GM23338 (cell line): ENCODE results near the gene DDX20. TPM values are rescaled to one million over a fixed set of nuclear protein-coding genes. Genes with fewer than 3 reads are reported as not detected.

ENCODE experiments used
- ATAC-seq: fragments of 200-7000 bp; cut with Tn5 transposase; 3 replicates; pipeline ENCODE4 v1.9.1; 2020
- DNase-seq: peaks from one replicate; pipeline ENCODE4 v3.0.0-alpha.2; 2015; ENCODE audit warnings: low spot score
- H2AFZ ChIP-seq: fragments of 200-600 bp; sonication (generic); 2 replicates; pipeline ENCODE4 v1.8.0; 2016; ENCODE audit warnings: antibody characterized with exemption, mild to moderate bottlenecking, moderate library complexity
- H3F3A ChIP-seq: fragments of 200-600 bp; sonication (generic); replicated peaks from 2 replicates; pipeline ENCODE4 v1.8.0; 2017; ENCODE audit warnings: antibody characterized with exemption, mixed run types, low read depth
- H3K27ac ChIP-seq: fragments of 200-600 bp; sonication (generic); 2 replicates; pipeline ENCODE4 v1.6.1; 2016; ENCODE audit warnings: low read depth
- H3K27me3 ChIP-seq: fragments of 200-600 bp; sonication (generic); 2 replicates; pipeline ENCODE4 v1.8.0; 2016; ENCODE audit warnings: mild to moderate bottlenecking, mixed run types, moderate library complexity; ENCODE audit not compliant: insufficient read depth
- H3K36me3 ChIP-seq: fragments of 200-600 bp; sonication (generic); 2 replicates; pipeline ENCODE4 v1.8.0; 2016; ENCODE audit warnings: mild to moderate bottlenecking; ENCODE audit not compliant: insufficient read depth
- H3K4me1 ChIP-seq: fragments of 200-600 bp; sonication (generic); 2 replicates; pipeline ENCODE4 v1.8.0; 2016; ENCODE audit warnings: mild to moderate bottlenecking, moderate library complexity; ENCODE audit not compliant: insufficient read depth
- H3K4me2 ChIP-seq: fragments of 200-600 bp; sonication (generic); 2 replicates; pipeline ENCODE4 v1.7.1; 2017; ENCODE audit warnings: mixed run types
- H3K4me3 ChIP-seq: fragments of 200-600 bp; sonication (generic); 2 replicates; pipeline ENCODE4 v1.6.1; 2016; ENCODE audit warnings: mixed run types
- H3K79me2 ChIP-seq: fragments of 200-600 bp; sonication (generic); replicated peaks from 2 replicates; pipeline ENCODE4 v1.8.0; 2017; ENCODE audit warnings: mild to moderate bottlenecking; ENCODE audit not compliant: insufficient read depth
- H3K9me2 ChIP-seq: fragments of 200-600 bp; sonication (generic); 2 replicates; pipeline ENCODE4 v1.8.0; 2017; ENCODE audit not compliant: insufficient read depth
- H4K20me1 ChIP-seq: fragments of 200-600 bp; sonication (generic); replicated peaks from 2 replicates; pipeline ENCODE4 v1.8.0; 2017; ENCODE audit warnings: mild to moderate bottlenecking; ENCODE audit not compliant: insufficient read depth
- H3K27ac Mint-ChIP-seq: 2 replicates; pipeline ENCODE4 v1.8.0; 2020; ENCODE audit warnings: inconsistent platforms, mild to moderate bottlenecking, moderate library complexity, mixed read lengths
- H3K27me3 Mint-ChIP-seq: 3 replicates; pipeline ENCODE4 v1.8.0; 2022; ENCODE audit warnings: low read depth, mild to moderate bottlenecking, moderate library complexity, mixed read lengths, inconsistent platforms; ENCODE audit not compliant: insufficient read depth, poor library complexity
- H3K36me3 Mint-ChIP-seq: 3 replicates; pipeline ENCODE4 v1.8.0; 2021; ENCODE audit warnings: low read depth, mild to moderate bottlenecking, inconsistent platforms, moderate library complexity, mixed read lengths
- H3K4me1 Mint-ChIP-seq: 3 replicates; pipeline ENCODE4 v1.8.0; 2020; ENCODE audit warnings: mild to moderate bottlenecking, inconsistent platforms, mixed read lengths
- H3K4me3 Mint-ChIP-seq: 3 replicates; pipeline ENCODE4 v1.8.0; 2021; ENCODE audit warnings: moderate library complexity, mild to moderate bottlenecking, inconsistent platforms, mixed read lengths
- H3K9me3 Mint-ChIP-seq: 3 replicates; pipeline ENCODE4 v1.8.0; 2020; ENCODE audit warnings: moderate library complexity, mild to moderate bottlenecking, inconsistent platforms, mixed read lengths
- CREB1 ChIP-seq: fragments of 250-450 bp; sonication (Bioruptor Pico); IDR thresholded peaks from 2 replicates; pipeline ENCODE4 v1.5.0; 2020; ENCODE audit warnings: low read depth, mild to moderate bottlenecking, moderate library complexity
- CTCF ChIP-seq, 2 experiments: fragments of 200-600 bp in 1 of 2; sonication (generic) in 1 of 2; conservative IDR thresholded peaks; 2 replicates each; pipeline versions ENCODE4 v1.5.1 to v1.6.1; 2016 to 2017; ENCODE audit warnings: antibody characterized with exemption in 2 of 2, low read depth in 2 of 2, mild to moderate bottlenecking in 2 of 2, moderate library complexity in 1 of 2
- ETS1 ChIP-seq: IDR thresholded peaks from 2 replicates; pipeline ENCODE4 v1.6.1; 2016; ENCODE audit warnings: antibody characterized with exemption
- EZH2 ChIP-seq: fragments of 200-600 bp; sonication (generic); IDR thresholded peaks from one replicate; pipeline ENCODE4 v1.8.0; 2017; ENCODE audit warnings: antibody characterized with exemption, mild to moderate bottlenecking, low read depth; ENCODE audit not compliant: unreplicated experiment
- JUNB ChIP-seq: IDR thresholded peaks from one replicate; pipeline ENCODE4 v1.6.1; 2016; ENCODE audit warnings: antibody characterized with exemption; ENCODE audit not compliant: unreplicated experiment
- POLR2AphosphoS5 ChIP-seq: IDR thresholded peaks from 2 replicates; pipeline ENCODE4 v1.6.1; 2016; ENCODE audit warnings: antibody characterized with exemption, low read depth
- STAT1 ChIP-seq: IDR thresholded peaks from one replicate; pipeline ENCODE4 v1.6.1; 2016; ENCODE audit warnings: antibody characterized with exemption; ENCODE audit not compliant: unreplicated experiment
- ZNF114 ChIP-seq: fragments of 250-450 bp; sonication (Bioruptor Pico); IDR thresholded peaks from 2 replicates; pipeline ENCODE4 v1.5.0; 2020; ENCODE audit warnings: mild to moderate bottlenecking, moderate library complexity
- ZNF331 ChIP-seq: fragments of 250-450 bp; sonication (Bioruptor Pico); IDR thresholded peaks from 2 replicates; pipeline ENCODE4 v1.5.0; 2020; ENCODE audit warnings: low read depth, mild to moderate bottlenecking, moderate library complexity
- ZNF462 ChIP-seq: fragments of 250-450 bp; sonication (Bioruptor Pico); IDR thresholded peaks from 2 replicates; pipeline ENCODE4 v1.5.0; 2020; ENCODE audit warnings: mild to moderate bottlenecking, moderate library complexity
- polyA plus RNA-seq: library from polyadenylated mRNA; unstranded; fragments of >200 nt; fragmentation: Nextera tagmentation; extraction: Ambion mirVana; gene quantifications from 2 replicates; pipeline ENCODE4 v1.2.1, GENCODE V29; 2016
- total RNA-seq: library from RNA; depleted of rRNA; stranded (reverse); fragments of >200 nt; shearing (Covaris generic); gene quantifications from 2 replicates; pipeline ENCODE4 v1.2.3, GENCODE V29; 2014
- TF ChIP-seq, protein P1 (sequence below): IDR thresholded peaks from one replicate; pipeline ENCODE4 v1.6.1; 2018; ENCODE audit warnings: antibody characterized with exemption; ENCODE audit not compliant: unreplicated experiment

Gene DDX20
- total and polyA plus RNA-seq, 2 experiments from 2014 or later = 11.9 to 54.4 TPM

DNA sequence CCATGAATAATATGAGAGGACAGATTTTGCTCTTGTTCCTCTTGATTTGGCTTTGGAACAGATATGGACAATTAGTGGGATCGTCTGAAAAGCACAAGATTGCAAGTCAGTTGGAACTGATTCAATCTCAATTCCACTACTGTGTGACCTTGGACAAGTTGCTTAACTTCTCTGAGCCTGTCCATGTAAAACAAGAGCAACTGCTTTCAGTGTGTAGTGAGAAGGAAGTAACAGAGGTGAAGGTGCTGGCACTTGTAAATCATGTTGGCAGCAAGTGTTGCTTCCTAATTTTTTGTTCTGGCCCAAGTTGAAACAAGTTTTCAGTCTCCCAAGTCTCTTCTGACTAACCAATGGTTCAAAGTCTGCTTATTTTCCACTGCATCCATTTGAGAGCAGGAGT, 31.8 kb upstream of the DDX20 start (continued):
- TF ChIP-seq ETS1 = no peak

GRCh38 chr1:111725192-111725591, 30.5 kb upstream of the DDX20 start:
- Histone ChIP-seq H3K4me3 (no peak overlapping the region), H3K4me2 (0 out of 2 replicates have a peak overlapping the region, but pooled peaks have one; percentile 48), H3K9me2 (peaks cover 3% of the 10 kb centered on the region; the same call in 1 of the 2 replicates), H4K20me1 (peaks cover 5% of the 10 kb centered on the region), H3K36me3 (no peaks in the 10 kb centered on the region), H3K4me1 (peaks cover 36% of the 10 kb centered on the region), H3K79me2 (peaks cover 5% of the 10 kb centered on the region), H3K27me3 (no peaks in the 10 kb centered on the region), H3K27ac (no peak overlapping the region; the same call in 1 of the 2 replicates), H3F3A (no peaks in the 10 kb centered on the region; the same call in 1 of the 2 replicates), H2AFZ (no peak overlapping the region)
- Mint-ChIP-seq H3K4me1 (peaks cover 57% of the 10 kb centered on the region), H3K36me3 (peaks cover 2% of the 10 kb centered on the region; the same call in 2 of the 3 replicates), H3K4me3 (no peak overlapping the region), H3K9me3 (no peaks in the 10 kb centered on the region), H3K27ac (no peak overlapping the region; the same call in 1 of the 2 replicates), H3K27me3 (peaks cover 6% of the 10 kb centered on the region)
- ATAC-seq (peak; percentile 51), DNase-seq (no peak)
- TF ChIP-seq ZNF114 (CRISPR knock-in tag) = no peak
- TF ChIP-seq STAT1 = no peak
- TF ChIP-seq ETS1 = no peak
- no peak for TF ChIP-seq ZNF331
- TF ChIP-seq EZH2 = no peak
- no peak for TF ChIP-seq ZNF462 (CRISPR knock-in tag)
- TF ChIP-seq CTCF (conservative IDR thresholded peaks at IDR 0.05; ENCODE audit: low read depth in 2 of 2) = no peak
- TF ChIP-seq CREB1 = no peak
- TF ChIP-seq POLR2AphosphoS5 = no peak
- TF ChIP-seq JUNB = no peak
- TF ChIP-seq, protein P1, sequence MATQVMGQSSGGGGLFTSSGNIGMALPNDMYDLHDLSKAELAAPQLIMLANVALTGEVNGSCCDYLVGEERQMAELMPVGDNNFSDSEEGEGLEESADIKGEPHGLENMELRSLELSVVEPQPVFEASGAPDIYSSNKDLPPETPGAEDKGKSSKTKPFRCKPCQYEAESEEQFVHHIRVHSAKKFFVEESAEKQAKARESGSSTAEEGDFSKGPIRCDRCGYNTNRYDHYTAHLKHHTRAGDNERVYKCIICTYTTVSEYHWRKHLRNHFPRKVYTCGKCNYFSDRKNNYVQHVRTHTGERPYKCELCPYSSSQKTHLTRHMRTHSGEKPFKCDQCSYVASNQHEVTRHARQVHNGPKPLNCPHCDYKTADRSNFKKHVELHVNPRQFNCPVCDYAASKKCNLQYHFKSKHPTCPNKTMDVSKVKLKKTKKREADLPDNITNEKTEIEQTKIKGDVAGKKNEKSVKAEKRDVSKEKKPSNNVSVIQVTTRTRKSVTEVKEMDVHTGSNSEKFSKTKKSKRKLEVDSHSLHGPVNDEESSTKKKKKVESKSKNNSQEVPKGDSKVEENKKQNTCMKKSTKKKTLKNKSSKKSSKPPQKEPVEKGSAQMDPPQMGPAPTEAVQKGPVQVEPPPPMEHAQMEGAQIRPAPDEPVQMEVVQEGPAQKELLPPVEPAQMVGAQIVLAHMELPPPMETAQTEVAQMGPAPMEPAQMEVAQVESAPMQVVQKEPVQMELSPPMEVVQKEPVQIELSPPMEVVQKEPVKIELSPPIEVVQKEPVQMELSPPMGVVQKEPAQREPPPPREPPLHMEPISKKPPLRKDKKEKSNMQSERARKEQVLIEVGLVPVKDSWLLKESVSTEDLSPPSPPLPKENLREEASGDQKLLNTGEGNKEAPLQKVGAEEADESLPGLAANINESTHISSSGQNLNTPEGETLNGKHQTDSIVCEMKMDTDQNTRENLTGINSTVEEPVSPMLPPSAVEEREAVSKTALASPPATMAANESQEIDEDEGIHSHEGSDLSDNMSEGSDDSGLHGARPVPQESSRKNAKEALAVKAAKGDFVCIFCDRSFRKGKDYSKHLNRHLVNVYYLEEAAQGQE = no peak
